ENCODE measurements around the gene LGR5. TPM values are rescaled to one million over a fixed set of nuclear protein-coding genes. Genes with fewer than 3 reads are reported as not detected.

The LGR5 gene
- total RNA-seq, 2 experiments from 2014 or later = not detected

- no peak overlapping the region for H3K4me3 Mint-ChIP-seq
Measured at GRCh38 chr12:71621938-71622337, 182.3 kb downstream of the LGR5 start.

GRCh38 chr12:71625476-71625875, 185.9 kb downstream of the LGR5 start:
- Mint-ChIP-seq H3K36me3 (peaks cover 67% of the 10 kb centered on the region), H3K4me3 (no peak overlapping the region), H3K27me3 (no peaks in the 10 kb centered on the region), H3K4me1 (peaks cover 20% of the 10 kb centered on the region), H3K9me3 (ENCODE audit: low read depth) (no peaks in the 10 kb centered on the region), H3K27ac (peak overlapping the region; percentile 40)
- CTCF ChIA-PET = interaction anchor here (0.7 to 1.8 kb wide), 3 partner anchors 11 to 209 kb away, joined by 3 to 8 read pairs (median 3); partner anchors contain the start of gene ZFC3H1
- no peak for DNase-seq
- ATAC-seq = no peak

More at GRCh38 chr12:71621938-71622337, 182.3 kb downstream of the LGR5 start:
- Mint-ChIP-seq H3K36me3 (peaks cover 68% of the 10 kb centered on the region), H3K4me1 (peaks cover 19% of the 10 kb centered on the region), H3K9me3 (ENCODE audit: low read depth) (no peaks in the 10 kb centered on the region), H3K27me3 (no peaks in the 10 kb centered on the region), H3K27ac (no peak overlapping the region)
- CTCF ChIA-PET = interaction anchor here (1.1 kb wide), 1 partner anchor 41 kb away, joined by 5 read pairs; the partner anchor contains the start of gene ZFC3H1
- DNase-seq = no peak
- ATAC-seq = no peak

GRCh38 chr12:71626098-71626497, 186.5 kb downstream of the LGR5 start:
- CTCF ChIA-PET = interaction anchor here (0.7 to 1.8 kb wide), 4 partner anchors 10 to 210 kb away, joined by 3 to 8 read pairs (median 4); partner anchors contain the start of gene ZFC3H1
- no peak for ATAC-seq
- no peak for DNase-seq
- Mint-ChIP-seq H3K4me1 (peaks cover 16% of the 10 kb centered on the region), H3K36me3 (peaks cover 65% of the 10 kb centered on the region), H3K27ac (peak overlapping the region; percentile 29), H3K27me3 (no peaks in the 10 kb centered on the region), H3K4me3 (peak overlapping the region; percentile 1), H3K9me3 (ENCODE audit: low read depth) (no peaks in the 10 kb centered on the region)

- H3K4me1 Mint-ChIP-seq = peaks cover 16% of the 10 kb centered on the region
- H3K27ac Mint-ChIP-seq = no peak overlapping the region
- H3K9me3 Mint-ChIP-seq (ENCODE audit: low read depth) = no peaks in the 10 kb centered on the region
- DNase-seq = no peak
- no peak for ATAC-seq
- H3K27me3 Mint-ChIP-seq = no peaks in the 10 kb centered on the region
- H3K4me3 Mint-ChIP-seq = no peak overlapping the region
- H3K36me3 Mint-ChIP-seq = peaks cover 59% of the 10 kb centered on the region
- CTCF ChIA-PET = interaction anchor here (1.1 to 1.8 kb wide), 5 partner anchors 10 to 120 kb away, joined by 3 to 8 read pairs (median 5); partner anchors contain the start of gene ZFC3H1
Measured at GRCh38 chr12:71626768-71627167, 187.2 kb downstream of the LGR5 start.

GRCh38 chr12:71627438-71628002, 187.9 kb downstream of the LGR5 start:
- Mint-ChIP-seq H3K4me3 (no peak overlapping the region), H3K4me1 (peaks cover 16% of the 10 kb centered on the region), H3K27me3 (no peaks in the 10 kb centered on the region), H3K9me3 (ENCODE audit: low read depth) (no peaks in the 10 kb centered on the region), H3K36me3 (peaks cover 58% of the 10 kb centered on the region), H3K27ac (no peak overlapping the region)
- DNase-seq (no peak), ATAC-seq (no peak)
- CTCF ChIA-PET = interaction anchor here (0.9 to 1.7 kb wide), 4 partner anchors 9 to 119 kb away, joined by 3 to 7 read pairs (median 5); no protein-coding TSS in a partner anchor

Other genes starting within 250 kb of the LGR5 start
- 10 to 100 TPM; 54.6 to 79.2 TPM for gene ZFC3H1, start 224.1 kb downstream of the LGR5 start, total RNA-seq
- gene THAP2, start 224.5 kb downstream of the LGR5 start, total RNA-seq = 1 to 10 TPM; 6.9 to 8.1 TPM
- 10 to 100 TPM; 16.5 to 16.6 TPM for gene TMEM19, start 246.3 kb downstream of the LGR5 start, total RNA-seq